GM19023 (cell line): Measurements from ENCODE around the gene TBP.
A peak's percentile ranks its signal among the peaks of the same experiment; 100 is the strongest.
"Not testable (repeated sequence)": the region's sequence is repeated elsewhere in the genome, so short reads cannot be mapped to it uniquely, and the experiment has no call there.

ENCODE experiments used
- ATAC-seq: cut with Tn5 transposase; IDR thresholded peaks from one replicate; pipeline ENCODE4 v1.9.1; 2021; ENCODE audit warnings: mild to moderate bottlenecking, moderate library complexity; ENCODE audit not compliant: unreplicated experiment

TBP gene

GRCh38 chr6:170554013-170554795 lies at the start of gene TBP:
TSS of gene TBP (plus strand) at chr6:170554369. CDS start at chr6:170557030, 2,661 bp downstream.
- peak; percentile 95 for ATAC-seq

- no peak for ATAC-seq
Measured at GRCh38 chr6:170504479-170504878, 49.7 kb upstream of the TBP start.

- no peak for ATAC-seq
Measured at GRCh38 chr6:170505306-170505705, 48.9 kb upstream of the TBP start.

- ATAC-seq: no peak
Measured at GRCh38 chr6:170506446-170506845, 47.7 kb upstream of the TBP start.

- ATAC-seq: not testable (repeated sequence)
Measured at GRCh38 chr6:170507728-170508127, 46.4 kb upstream of the TBP start.

- not testable (repeated sequence) for ATAC-seq
Measured at GRCh38 chr6:170508275-170508674, 45.9 kb upstream of the TBP start.

- not testable (repeated sequence) for ATAC-seq
Measured at GRCh38 chr6:170508892-170509722, 45.1 kb upstream of the TBP start.

GRCh38 chr6:170509723-170510018 lies 44.5 kb upstream of the TBP start:
- ATAC-seq: no peak

- no peak for ATAC-seq
Measured at GRCh38 chr6:170510631-170511030, 43.5 kb upstream of the TBP start.

GRCh38 chr6:170512249-170512648 lies 41.9 kb upstream of the TBP start:
- no peak for ATAC-seq

- no peak for ATAC-seq
Measured at GRCh38 chr6:170514908-170515307, 39.3 kb upstream of the TBP start.

- ATAC-seq: peak; percentile 91
Measured at GRCh38 chr6:170516783-170517616, 37.2 kb upstream of the TBP start.

- no peak for ATAC-seq
Measured at GRCh38 chr6:170522565-170523183, 31.5 kb upstream of the TBP start.

GRCh38 chr6:170523256-170524171 lies 30.7 kb upstream of the TBP start:
- no peak for ATAC-seq

- no peak for ATAC-seq
Measured at GRCh38 chr6:170524172-170524502, 30.0 kb upstream of the TBP start.

- no peak for ATAC-seq
Measured at GRCh38 chr6:170525795-170526194, 28.4 kb upstream of the TBP start.

- not testable (repeated sequence) for ATAC-seq
Measured at GRCh38 chr6:170527995-170528394, 26.2 kb upstream of the TBP start.

- peak; percentile 74 for ATAC-seq
Measured at GRCh38 chr6:170529839-170530469, 24.2 kb upstream of the TBP start.

GRCh38 chr6:170532867-170533488 lies 21.2 kb upstream of the TBP start:
- ATAC-seq: no peak
